ENCODE data around the gene WDR5B. TPM values are rescaled to one million over a fixed set of nuclear protein-coding genes. Genes with fewer than 3 reads are reported as not detected.

The WDR5B gene
- total and polyA plus RNA-seq, 10 of the 15 experiments (the other 5 are each of a cell fraction or from before 2014, with no cell fraction given), result 1.7 to 7.9 (median 3.3) TPM

- no peak for TF ChIP-seq ZBTB40 (IDR thresholded peaks at IDR 0.05; ENCODE audit: borderline replicate concordance)
- TF ChIP-seq ETV6 (conservative IDR thresholded peaks at IDR 0.05 in 1 of 2, IDR thresholded peaks at IDR 0.05 in 1 of 2; ENCODE audit: borderline replicate concordance in 1 of 2, low read depth in 1 of 2), result no peak
- no peak for TF ChIP-seq PRDM15 (CRISPR knock-in tag; IDR thresholded peaks at IDR 0.05)
- no peak for TF ChIP-seq EZH2 (IDR thresholded peaks at IDR 0.05; ENCODE audit: borderline replicate concordance, control insufficient read depth, low read depth, low read length)
- no peak for TF ChIP-seq HDGF (IDR thresholded peaks at IDR 0.05)
These were observed 25.2 kb downstream of the WDR5B start (continued) for GRCh38 chr3:122390665-122391064.

Data from GM12878 (cell line).